Stimulated activated CD8-positive, alpha-beta memory T cell treated with anti-CD3 and anti-CD28 coated beads, Interleukin-4, amount 100 ng/mL, for 4 hours (primary cell): Measurements from ENCODE around the gene ABCF2.

Source experiments
- DNase-seq, 2 donors: peaks; one replicate each; pipeline ENCODE4 v3.0.0-alpha.2; 2020; ENCODE audit warnings: low read depth in 2 of 2, low spot score in 1 of 2

The ABCF2 gene

GRCh38 chr7:151252961-151253711 is 26.1 kb upstream of the ABCF2 start:
- DNase-seq = no peak

GRCh38 chr7:151252561-151252835 is 25.5 kb upstream of the ABCF2 start:
- no peak for DNase-seq

- DNase-seq = no peak
These were observed 24.9 kb upstream of the ABCF2 start for GRCh38 chr7:151251689-151252560.

GRCh38 chr7:151251328-151251688 is 24.3 kb upstream of the ABCF2 start:
- DNase-seq = no peak

- no peak for DNase-seq
These were observed 23.5 kb upstream of the ABCF2 start for GRCh38 chr7:151250181-151251132.

GRCh38 chr7:151249732-151250072 is 22.7 kb upstream of the ABCF2 start:
- no peak for DNase-seq

- no peak for DNase-seq
These were observed 22.2 kb upstream of the ABCF2 start for GRCh38 chr7:151249034-151249731.

GRCh38 chr7:151248346-151249033 is 21.5 kb upstream of the ABCF2 start, which contains the start of gene SMARCD3:
Gene SMARCD3 (minus strand): TSS chr7:151248694. CDS start chr7:151248562, 132 bp downstream.
- DNase-seq = no peak

- no peak for DNase-seq
These were observed 20.8 kb upstream of the ABCF2 start for GRCh38 chr7:151247611-151248345.

- DNase-seq = no peak
These were observed 20.0 kb upstream of the ABCF2 start for GRCh38 chr7:151246851-151247580.

- no peak for DNase-seq
These were observed 19.3 kb upstream of the ABCF2 start for GRCh38 chr7:151246102-151246850.

GRCh38 chr7:151245360-151246101 is 18.5 kb upstream of the ABCF2 start:
- DNase-seq = no peak

- DNase-seq = no peak
These were observed 17.9 kb upstream of the ABCF2 start for GRCh38 chr7:151244841-151245346.

- DNase-seq = no peak
These were observed 17.3 kb upstream of the ABCF2 start for GRCh38 chr7:151244196-151244840.

GRCh38 chr7:151243408-151244195 is 16.6 kb upstream of the ABCF2 start:
- DNase-seq = no peak

GRCh38 chr7:151243045-151243349 is 16.0 kb upstream of the ABCF2 start:
- no peak for DNase-seq
